Spinal cord (tissue), 10 donors: ENCODE measurements around the gene RDM1. TPM values are rescaled to one million over a fixed set of nuclear protein-coding genes. Genes with fewer than 3 reads are reported as not detected.
A peak's percentile ranks its signal among the peaks of the same experiment; 100 is the strongest.
"Not testable (repeated sequence)": the region's sequence is repeated elsewhere in the genome, so short reads cannot be mapped to it uniquely, and the experiment has no call there.

Experiments used
- DNase-seq, 6 donors: peaks; one replicate each; pipeline versions ENCODE4 v3.0.0 to v3.0.0-alpha.2; 2013 to 2015; ENCODE audit warnings: low spot score in 6 of 6, low read depth in 4 of 6
- H3K27ac ChIP-seq: one replicate; pipeline ENCODE4 v1.5.1; 2013; ENCODE audit warnings: low read depth, low read length, control low read depth
- H3K27me3 ChIP-seq: one replicate; pipeline ENCODE4 v1.6.1; 2013; ENCODE audit warnings: low read length; ENCODE audit not compliant: control insufficient read depth, insufficient read depth
- H3K36me3 ChIP-seq: one replicate; pipeline ENCODE4 v1.6.1; 2013; ENCODE audit warnings: low read length; ENCODE audit not compliant: control insufficient read depth, insufficient read depth
- H3K4me1 ChIP-seq: one replicate; pipeline ENCODE4 v1.6.1; 2013; ENCODE audit warnings: low read length; ENCODE audit not compliant: control insufficient read depth, insufficient read depth
- H3K4me3 ChIP-seq: one replicate; pipeline ENCODE4 v1.5.1; 2013; ENCODE audit warnings: low read depth, low read length, control low read depth
- H3K9me3 ChIP-seq: one replicate; pipeline ENCODE4 v1.6.1; 2013; ENCODE audit warnings: low read length; ENCODE audit not compliant: control insufficient read depth, insufficient read depth
- WGBS: methylation state at CpG from one replicate; pipeline ENCODE4 v1.1.5; 2013; ENCODE audit warnings: missing lambda C conversion rate; ENCODE audit not compliant: insufficient coverage; 5-methylcytosine and 5-hydroxymethylcytosine counted together
- polyA plus RNA-seq, 2 donors: library from polyadenylated mRNA; unstranded; fragments of 120-200 nt; gene quantifications; one replicate each; pipeline ENCODE4 v1.2.1, GENCODE V29; 2013; ENCODE audit not compliant: insufficient read length in 2 of 2
- total RNA-seq, 2 donors: library from RNA; depleted of rRNA in 1 of 2; stranded (reverse); fragments of 120-200 nt in 1 of 2; fragments of >200 nt in 1 of 2; gene quantifications; one replicate each; pipeline versions ENCODE4 v1.2.3 to v1.2.4, GENCODE V29; 2013 to 2014
- donor health status: healthy.

RDM1 gene
- total and polyA plus RNA-seq, 4 donors = 1.4 to 2.5 (median 1.9) TPM

DNA sequence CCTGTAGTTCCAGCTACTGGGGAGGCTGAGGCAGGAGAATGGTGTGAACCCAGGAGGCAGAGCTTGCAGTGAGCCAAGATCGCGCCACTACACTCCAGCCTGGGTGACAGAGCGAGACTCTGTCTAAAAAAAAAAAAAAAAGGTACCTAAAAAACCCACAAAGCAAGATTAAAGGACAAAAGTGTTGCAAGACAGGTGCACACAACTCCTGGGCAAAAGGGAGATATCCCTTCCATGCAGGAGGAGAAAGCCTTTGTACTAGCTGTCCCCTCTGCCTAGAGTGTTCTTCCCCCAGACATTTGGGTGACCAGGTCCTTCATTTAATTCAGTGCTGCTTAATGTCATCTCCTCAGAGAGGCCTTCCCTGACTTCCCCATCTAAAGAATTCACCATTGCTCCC lies 7.9 kb upstream of the RDM1 start:
- not testable (repeated sequence) for H3K9me3 ChIP-seq, H3K4me3 ChIP-seq, DNase-seq, H3K36me3 ChIP-seq, H3K27me3 ChIP-seq, H3K4me1 ChIP-seq, H3K27ac ChIP-seq
- WGBS = no CpG with 5 or more reads among the region's 3 CpGs

GRCh38 chr17:35936063-35936462 lies 5.5 kb upstream of the RDM1 start:
- Histone ChIP-seq H3K27me3 (no peaks in the 10 kb centered on the region), H3K9me3 (no peaks in the 10 kb centered on the region), H3K4me1 (peaks cover 4% of the 10 kb centered on the region), H3K4me3 (no peak overlapping the region), H3K36me3 (no peaks in the 10 kb centered on the region), H3K27ac (no peak overlapping the region)
- no peak for DNase-seq
- 100% methylated on average over 3 of the region's 5 CpGs for WGBS

DNA sequence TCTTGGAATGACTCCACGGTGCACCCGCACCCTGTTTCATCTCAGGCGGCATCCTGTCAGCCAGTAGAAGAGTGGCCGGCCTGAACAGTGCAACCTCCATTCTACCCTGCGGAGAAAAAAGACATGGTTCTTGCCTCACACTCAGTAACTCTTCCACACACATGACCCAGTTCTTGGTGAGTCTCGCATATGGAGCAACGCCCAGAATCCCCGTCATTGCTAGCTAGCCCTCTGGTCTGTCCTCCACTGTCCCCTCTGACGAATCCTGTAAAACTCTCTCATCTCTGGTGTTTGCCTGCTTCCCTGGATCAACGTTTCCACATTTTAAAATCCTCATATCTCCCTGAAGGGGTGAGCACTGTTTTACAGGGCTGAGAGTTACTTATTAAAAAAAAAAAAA lies 4.2 kb upstream of the RDM1 start:
- no peaks in the 10 kb centered on the region for H3K9me3 ChIP-seq
- DNase-seq = no peak
- WGBS = 86% methylated on average over 8 of the region's 10 CpGs
- H3K36me3 ChIP-seq = no peaks in the 10 kb centered on the region
- H3K27me3 ChIP-seq = no peaks in the 10 kb centered on the region
- H3K27ac ChIP-seq = no peak overlapping the region
- peaks cover 15% of the 10 kb centered on the region for H3K4me1 ChIP-seq
- H3K4me3 ChIP-seq = no peak overlapping the region

- no peaks in the 10 kb centered on the region for H3K27me3 ChIP-seq
- no peaks in the 10 kb centered on the region for H3K9me3 ChIP-seq
- no peak for DNase-seq
- peaks cover 19% of the 10 kb centered on the region for H3K4me1 ChIP-seq
- no peaks in the 10 kb centered on the region for H3K36me3 ChIP-seq
- H3K4me3 ChIP-seq = no peak overlapping the region
- H3K27ac ChIP-seq = peak overlapping the region; percentile 25
These were observed 2.0 kb upstream of the RDM1 start for GRCh38 chr17:35932586-35932985.

DNA sequence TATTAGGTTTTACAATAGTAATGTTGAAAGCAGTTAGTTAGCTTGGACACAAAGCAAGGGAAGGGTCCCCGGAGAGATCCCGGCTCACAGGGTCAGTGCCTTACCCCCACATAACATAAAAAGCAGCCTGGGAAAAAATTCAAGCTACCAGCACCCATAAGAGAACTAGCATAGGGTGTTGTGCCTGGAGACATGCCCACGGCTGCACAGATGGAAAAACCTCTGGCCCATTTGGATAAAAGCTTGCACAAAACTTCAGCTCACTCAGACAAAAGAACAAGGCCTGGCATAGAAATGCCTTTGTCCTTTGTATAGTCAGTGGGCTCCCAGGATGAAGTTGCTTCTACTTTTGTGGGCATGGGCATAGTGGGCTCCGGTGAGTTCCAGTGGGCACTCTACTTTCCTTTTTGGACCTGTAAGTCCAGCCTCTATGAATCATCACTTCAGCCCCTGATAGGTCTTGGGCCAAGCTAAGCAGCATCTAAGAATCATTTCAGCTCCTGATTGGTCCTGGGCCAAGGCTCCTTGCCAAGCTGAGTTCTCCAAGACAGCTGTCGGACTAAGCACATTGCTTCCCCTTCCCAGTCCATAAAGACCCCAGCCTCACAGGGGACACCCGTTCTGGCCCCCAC lies 1.3 kb upstream of the RDM1 start:
- no peaks in the 10 kb centered on the region for H3K9me3 ChIP-seq
- peak overlapping the region; percentile 25 for H3K27ac ChIP-seq
- no peaks in the 10 kb centered on the region for H3K36me3 ChIP-seq
- WGBS = 49% methylated on average over 3 of the region's 6 CpGs
- peak in 2 of 6 donors; percentile 28 to 66 for DNase-seq
- no peaks in the 10 kb centered on the region for H3K27me3 ChIP-seq
- peaks cover 19% of the 10 kb centered on the region for H3K4me1 ChIP-seq
- H3K4me3 ChIP-seq = no peak overlapping the region

DNA sequence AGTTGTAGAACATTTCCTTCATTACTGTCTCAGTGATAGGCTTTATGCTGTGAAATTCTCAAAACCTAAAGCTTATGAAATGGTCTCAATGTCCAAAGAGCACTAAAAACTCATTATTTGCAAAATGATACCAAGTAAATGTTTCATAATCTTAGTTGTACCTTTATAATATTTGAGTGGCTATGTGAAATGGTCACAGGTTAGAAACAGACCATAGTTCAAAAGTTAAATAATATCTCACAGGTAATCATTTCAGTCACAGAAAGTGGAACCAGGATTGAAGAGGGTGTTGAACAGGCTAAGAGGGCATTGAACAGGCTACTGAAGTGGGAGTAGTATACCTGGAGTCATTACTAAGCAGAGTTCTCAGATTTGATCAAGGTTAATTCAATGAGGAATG lies 2.9 kb downstream of the RDM1 start:
- no peak for DNase-seq
- Histone ChIP-seq H3K36me3 (no peaks in the 10 kb centered on the region), H3K27me3 (no peaks in the 10 kb centered on the region), H3K27ac (no peak overlapping the region), H3K9me3 (no peaks in the 10 kb centered on the region), H3K4me1 (peaks cover 19% of the 10 kb centered on the region), H3K4me3 (no peak overlapping the region)

DNA sequence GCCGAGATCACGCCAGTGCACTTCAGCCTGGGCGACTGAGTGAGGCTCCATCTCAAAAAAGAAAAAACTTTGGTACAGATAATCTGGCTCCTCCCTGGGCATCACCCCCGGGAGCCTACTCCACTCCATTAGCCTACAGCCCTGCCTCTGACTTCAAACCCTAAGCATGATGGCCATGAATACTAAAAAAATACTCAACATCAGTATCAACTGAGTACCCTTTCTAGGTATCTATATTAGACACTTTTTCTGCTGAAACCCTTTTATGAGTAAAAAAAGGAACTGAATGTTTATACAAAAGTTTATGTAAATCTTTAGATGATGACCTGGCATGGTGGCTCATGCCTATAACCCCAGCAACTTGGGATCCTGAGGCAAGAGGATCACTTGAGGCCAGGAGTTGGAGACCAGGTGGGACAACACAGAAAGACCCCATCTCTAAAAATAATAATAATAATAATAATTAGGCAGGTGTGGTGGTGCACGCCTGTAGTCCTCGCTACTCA lies 6.9 kb downstream of the RDM1 start:
- H3K27ac ChIP-seq = no peak overlapping the region
- WGBS = 96% methylated on average over 4 of the region's 6 CpGs
- no peak overlapping the region for H3K4me3 ChIP-seq
- no peaks in the 10 kb centered on the region for H3K9me3 ChIP-seq
- H3K4me1 ChIP-seq = no peaks in the 10 kb centered on the region
- H3K36me3 ChIP-seq = no peaks in the 10 kb centered on the region
- no peak for DNase-seq
- H3K27me3 ChIP-seq = no peaks in the 10 kb centered on the region

DNA sequence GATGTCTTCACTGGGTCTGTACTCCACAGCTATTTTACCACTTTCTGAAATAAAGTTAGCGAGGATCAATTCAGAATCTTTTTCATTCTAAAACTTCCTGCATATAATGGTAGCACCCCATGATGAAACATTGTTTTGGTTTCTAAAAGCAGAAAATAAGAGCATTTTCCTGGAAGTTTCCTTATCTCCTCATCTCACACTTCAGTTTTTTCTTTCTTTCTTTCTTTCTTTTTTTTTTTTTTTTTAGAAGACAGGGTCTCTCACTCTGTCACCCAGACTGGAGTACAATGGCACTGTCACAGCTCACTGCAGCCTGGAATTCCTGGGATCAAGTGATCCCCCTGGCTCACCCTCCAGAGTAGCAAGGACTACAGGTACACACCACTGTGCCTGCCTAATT lies 10.3 kb downstream of the RDM1 start:
- no CpG with 5 or more reads among the region's 1 CpG for WGBS
- no peak for DNase-seq
- no peaks in the 10 kb centered on the region for H3K4me1 ChIP-seq
- no peaks in the 10 kb centered on the region for H3K27me3 ChIP-seq
- H3K27ac ChIP-seq = no peak overlapping the region
- no peaks in the 10 kb centered on the region for H3K9me3 ChIP-seq
- H3K36me3 ChIP-seq = peaks cover 4% of the 10 kb centered on the region
- H3K4me3 ChIP-seq = no peak overlapping the region

DNA sequence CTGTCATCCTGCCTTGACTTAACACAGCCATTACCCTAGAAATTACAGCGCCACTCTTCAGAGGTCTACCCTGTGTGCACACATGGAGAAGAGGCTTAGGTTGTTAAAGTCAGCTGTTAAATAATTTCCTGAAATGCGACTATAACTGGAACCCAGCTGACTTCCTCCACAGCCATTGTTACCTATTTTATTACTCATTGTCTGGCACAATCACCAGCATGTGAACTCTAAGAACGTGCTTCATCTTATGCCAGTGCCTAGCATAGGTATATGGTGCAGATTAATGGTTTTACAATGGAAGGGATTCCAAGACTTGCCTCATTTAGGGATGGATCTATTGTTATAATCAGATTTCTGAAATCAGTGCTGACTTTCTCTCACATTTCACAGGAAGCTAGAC lies 11.9 kb downstream of the RDM1 start:
- no CpG with 5 or more reads among the region's 3 CpGs for WGBS

DNA sequence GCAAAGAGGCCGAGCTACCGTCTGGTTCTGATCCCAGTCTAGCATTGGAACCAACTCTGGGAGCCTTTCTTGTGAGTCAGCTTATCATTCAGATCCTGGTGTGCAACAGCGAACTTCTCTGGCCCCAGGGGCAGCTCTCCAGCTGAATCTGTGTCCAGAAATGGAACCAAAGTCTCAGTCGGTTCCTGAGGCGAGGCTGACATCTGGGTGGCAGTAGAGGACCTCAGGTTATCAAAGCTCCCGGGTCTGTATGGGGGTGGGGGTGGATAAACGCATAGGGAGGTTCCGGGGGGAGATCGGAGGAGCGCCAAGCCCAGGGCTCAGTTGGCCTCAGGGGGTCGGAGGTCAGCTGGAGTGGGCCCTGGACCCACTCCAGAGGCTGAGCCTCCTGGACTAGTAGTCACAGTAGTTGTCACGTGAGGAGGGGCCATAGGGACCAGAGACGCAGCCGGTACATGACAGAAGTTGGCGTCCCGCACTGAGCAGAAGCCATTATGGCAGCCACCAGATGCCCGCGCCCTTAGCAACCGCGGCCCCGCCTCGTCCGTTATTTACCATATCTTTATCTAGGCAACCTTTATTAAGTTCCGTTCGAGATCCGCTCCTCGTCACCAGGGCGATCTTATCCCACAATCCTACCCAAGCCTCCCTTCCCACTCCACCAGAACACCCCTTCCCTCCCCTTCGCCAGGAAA lies 12.9 kb downstream of the RDM1 start:
- DNase-seq = no peak
- peaks cover 4% of the 10 kb centered on the region for H3K36me3 ChIP-seq
- no peaks in the 10 kb centered on the region for H3K4me1 ChIP-seq
- H3K4me3 ChIP-seq = no peak overlapping the region
- no peaks in the 10 kb centered on the region for H3K9me3 ChIP-seq
- no peak overlapping the region for H3K27ac ChIP-seq
- H3K27me3 ChIP-seq = no peaks in the 10 kb centered on the region
- WGBS = 96% methylated on average over 28 of the region's 29 CpGs

More for the DNA sequence above, 11.9 kb downstream of the RDM1 start:
- Histone ChIP-seq H3K27me3 (no peaks in the 10 kb centered on the region), H3K9me3 (no peaks in the 10 kb centered on the region), H3K27ac (no peak overlapping the region), H3K4me1 (no peaks in the 10 kb centered on the region), H3K36me3 (peaks cover 4% of the 10 kb centered on the region), H3K4me3 (no peak overlapping the region)
- DNase-seq = no peak
